Memory B cell (primary cell): ENCODE measurements around the gene FBXW10B.
"Not testable (repeated sequence)": the region's sequence is repeated elsewhere in the genome, so short reads cannot be mapped to it uniquely, and the experiment has no call there.

Source experiments
- ATAC-seq: fragments of 150-1000 bp; cut with Tn5 transposase; 2 replicates; pipeline ENCODE4 v1.10.0; 2021; ENCODE audit warnings: low read depth, mild to moderate bottlenecking, moderate library complexity
- DNase-seq, 2 donors: peaks; one replicate each; pipeline ENCODE4 v3.0.0; 2022; ENCODE audit warnings: low spot score in 2 of 2
- H3K27ac Mint-ChIP-seq: one replicate; pipeline ENCODE4 v1.8.0; 2022; ENCODE audit warnings: mild to moderate bottlenecking, moderate library complexity, mixed read lengths
- H3K27me3 Mint-ChIP-seq: one replicate; pipeline ENCODE4 v1.8.0; 2022; ENCODE audit warnings: mixed read lengths
- H3K36me3 Mint-ChIP-seq: one replicate; pipeline ENCODE4 v1.8.0; 2022; ENCODE audit warnings: mild to moderate bottlenecking, mixed read lengths
- H3K4me1 Mint-ChIP-seq: one replicate; pipeline ENCODE4 v1.8.0; 2022; ENCODE audit warnings: mixed read lengths
- H3K4me3 Mint-ChIP-seq: one replicate; pipeline ENCODE4 v1.8.0; 2022; ENCODE audit warnings: mild to moderate bottlenecking, moderate library complexity, mixed read lengths
- H3K9me3 Mint-ChIP-seq: one replicate; pipeline ENCODE4 v1.8.0; 2022; ENCODE audit warnings: mixed read lengths

Gene FBXW10B

DNA sequence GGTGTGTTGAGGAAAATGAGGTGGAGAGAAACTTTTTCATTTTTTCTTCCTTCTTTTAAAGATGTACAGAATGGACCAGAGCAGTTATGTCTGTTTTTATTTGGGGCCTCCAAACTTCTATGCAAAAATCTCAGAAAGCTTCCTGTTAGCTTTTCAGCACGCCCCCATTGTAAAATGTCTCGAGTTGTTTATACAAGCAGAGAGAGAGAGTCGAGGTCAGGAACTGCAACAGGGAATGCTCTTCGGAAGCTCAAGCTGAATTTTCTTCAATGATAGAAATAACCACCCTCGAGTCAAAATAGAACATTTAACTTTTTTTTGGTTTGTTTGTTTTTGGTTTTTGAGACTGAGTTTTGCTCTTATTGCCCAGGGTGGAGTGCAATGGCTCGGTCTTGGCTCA, 3.7 kb downstream of the FBXW10B start:
- not testable (repeated sequence) for H3K27ac Mint-ChIP-seq, DNase-seq, H3K36me3 Mint-ChIP-seq, H3K4me1 Mint-ChIP-seq, H3K4me3 Mint-ChIP-seq, H3K27me3 Mint-ChIP-seq, H3K9me3 Mint-ChIP-seq, ATAC-seq

- not testable (repeated sequence) for H3K27ac Mint-ChIP-seq, H3K4me1 Mint-ChIP-seq, H3K27me3 Mint-ChIP-seq, H3K9me3 Mint-ChIP-seq, H3K4me3 Mint-ChIP-seq, ATAC-seq, H3K36me3 Mint-ChIP-seq, DNase-seq
Observed at GRCh38 chr17:15613111-15613510, 6.4 kb downstream of the FBXW10B start.

DNA sequence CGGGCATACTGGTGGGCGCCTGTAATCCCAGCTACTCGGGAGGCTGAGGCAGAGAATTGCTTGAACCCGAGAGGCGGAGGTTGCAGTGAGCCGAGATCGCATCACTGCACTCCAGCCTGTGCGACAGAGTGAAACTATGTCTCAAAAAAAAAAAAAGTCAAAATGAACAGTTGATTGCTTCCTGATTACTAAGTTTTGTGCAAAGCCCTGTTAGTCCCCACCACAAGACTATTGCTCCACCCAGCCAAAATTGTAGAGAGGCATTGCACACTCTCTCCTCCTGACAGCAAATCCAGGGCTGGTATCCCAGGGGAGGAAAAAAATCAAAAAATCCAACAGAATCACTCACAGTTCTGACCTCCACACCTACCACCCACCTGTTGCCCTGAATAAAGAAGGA, 26.5 kb downstream of the FBXW10B start:
- H3K9me3 Mint-ChIP-seq, ATAC-seq, H3K4me3 Mint-ChIP-seq, H3K36me3 Mint-ChIP-seq, DNase-seq, H3K27ac Mint-ChIP-seq: not testable (repeated sequence)
- Mint-ChIP-seq H3K27me3 (peaks cover 18% of the 10 kb centered on the region), H3K4me1 (peaks cover 12% of the 10 kb centered on the region)

DNA sequence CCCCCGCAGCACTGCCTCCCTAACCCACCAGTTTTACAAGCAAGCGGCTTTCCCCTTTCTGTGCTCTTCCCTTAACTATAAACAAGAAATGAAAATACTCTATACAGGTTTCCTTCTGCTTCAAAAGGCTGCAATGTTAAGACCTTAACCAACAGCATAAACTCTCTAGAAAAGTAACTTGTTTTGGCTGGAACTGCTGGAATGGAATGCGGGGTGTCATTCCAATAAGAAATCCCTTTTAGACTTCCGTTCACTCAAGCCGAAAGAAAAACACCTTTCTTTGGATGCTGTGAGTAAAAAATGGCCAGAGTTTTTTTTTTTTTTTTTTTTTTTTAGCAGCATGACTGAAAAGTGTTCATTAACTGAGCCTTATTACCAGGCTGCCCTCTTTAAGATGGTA, 27.5 kb downstream of the FBXW10B start:
- H3K9me3 Mint-ChIP-seq = not testable (repeated sequence)

DNA sequence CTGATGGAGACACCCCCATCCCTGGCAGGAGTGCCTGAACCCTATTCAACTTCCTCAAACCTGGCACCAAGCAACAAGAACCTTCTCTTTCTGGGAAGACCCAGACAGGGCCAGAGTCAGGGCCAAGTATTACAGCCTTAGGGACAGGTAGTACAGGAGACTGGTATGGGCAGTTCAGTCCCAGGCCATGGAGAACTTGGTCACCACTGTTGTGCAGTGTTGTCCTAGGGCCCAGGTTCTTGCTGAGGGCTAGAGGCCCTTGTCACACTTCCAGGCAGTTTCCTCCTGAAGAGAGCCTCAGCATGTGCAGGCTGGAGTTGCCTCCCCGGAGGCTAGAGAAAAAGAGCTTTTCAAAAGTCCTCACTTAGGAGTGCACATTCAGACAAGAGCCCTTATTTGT, 28.7 kb downstream of the FBXW10B start:
- H3K27ac Mint-ChIP-seq, DNase-seq, ATAC-seq, H3K36me3 Mint-ChIP-seq, H3K9me3 Mint-ChIP-seq, H3K4me3 Mint-ChIP-seq: not testable (repeated sequence)
- H3K4me1 Mint-ChIP-seq = peaks cover 12% of the 10 kb centered on the region
- peaks cover 25% of the 10 kb centered on the region for H3K27me3 Mint-ChIP-seq

More for the DNA sequence above, 27.5 kb downstream of the FBXW10B start:
- H3K4me3 Mint-ChIP-seq, DNase-seq, H3K36me3 Mint-ChIP-seq, H3K27ac Mint-ChIP-seq, ATAC-seq: not testable (repeated sequence)
- H3K27me3 Mint-ChIP-seq = peaks cover 20% of the 10 kb centered on the region
- H3K4me1 Mint-ChIP-seq = peaks cover 12% of the 10 kb centered on the region

GRCh38 chr17:15589544-15590536, 29.7 kb downstream of the FBXW10B start:
- not testable (repeated sequence) for DNase-seq, H3K9me3 Mint-ChIP-seq, H3K36me3 Mint-ChIP-seq, H3K4me3 Mint-ChIP-seq, H3K27ac Mint-ChIP-seq
- Mint-ChIP-seq H3K4me1 (peaks cover 12% of the 10 kb centered on the region), H3K27me3 (peaks cover 25% of the 10 kb centered on the region)
- ATAC-seq = peak; percentile 66

- peak; percentile 34 for ATAC-seq
- H3K9me3 Mint-ChIP-seq, H3K27ac Mint-ChIP-seq, DNase-seq, H3K36me3 Mint-ChIP-seq, H3K4me3 Mint-ChIP-seq: not testable (repeated sequence)
- peaks cover 22% of the 10 kb centered on the region for H3K27me3 Mint-ChIP-seq
- peaks cover 10% of the 10 kb centered on the region for H3K4me1 Mint-ChIP-seq
Observed at GRCh38 chr17:15588017-15588416, 31.5 kb downstream of the FBXW10B start.

DNA sequence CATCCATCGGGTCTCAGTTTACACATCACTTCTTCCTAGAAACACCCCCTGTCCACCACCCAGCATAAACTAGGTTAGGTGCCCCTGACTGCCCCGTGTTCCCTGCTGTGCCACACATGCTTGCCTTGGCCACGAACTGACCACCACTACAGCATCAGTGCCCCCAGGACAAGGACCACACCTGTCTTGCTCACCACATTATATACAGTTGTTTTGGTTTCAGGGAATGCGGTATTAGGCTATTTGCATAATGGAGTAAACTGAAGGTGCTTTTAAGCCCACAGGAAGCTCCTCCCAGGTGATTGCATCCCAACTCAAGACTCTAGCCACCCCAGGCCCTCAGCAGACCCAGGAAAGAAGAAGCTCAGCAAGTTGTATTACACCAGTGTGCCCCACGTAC, 36.2 kb downstream of the FBXW10B start:
- H3K9me3 Mint-ChIP-seq, H3K27ac Mint-ChIP-seq, H3K4me1 Mint-ChIP-seq, ATAC-seq, H3K4me3 Mint-ChIP-seq, H3K36me3 Mint-ChIP-seq, DNase-seq: not testable (repeated sequence)
- peaks cover 17% of the 10 kb centered on the region for H3K27me3 Mint-ChIP-seq

DNA sequence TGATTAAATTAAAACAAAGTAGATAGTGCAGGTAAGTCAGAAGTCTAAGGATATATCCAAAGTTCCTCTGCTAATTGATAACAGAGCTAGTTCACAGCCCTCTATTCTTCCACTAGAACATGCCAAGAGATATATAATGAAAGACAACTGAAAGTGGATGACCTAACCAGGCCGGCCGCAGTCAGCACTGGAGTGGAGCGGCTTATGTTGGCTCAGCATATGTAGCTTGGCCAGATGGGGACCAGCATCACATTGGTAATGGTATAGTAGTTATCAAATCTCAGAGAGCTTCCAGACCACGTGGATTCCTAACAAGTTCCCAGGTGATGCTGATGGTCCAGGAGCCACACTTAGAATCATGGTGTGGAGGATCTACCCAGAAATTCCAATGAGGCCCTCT, 38.0 kb downstream of the FBXW10B start:
- not testable (repeated sequence) for H3K36me3 Mint-ChIP-seq, H3K4me1 Mint-ChIP-seq, H3K4me3 Mint-ChIP-seq, H3K9me3 Mint-ChIP-seq, DNase-seq, H3K27me3 Mint-ChIP-seq, ATAC-seq, H3K27ac Mint-ChIP-seq

DNA sequence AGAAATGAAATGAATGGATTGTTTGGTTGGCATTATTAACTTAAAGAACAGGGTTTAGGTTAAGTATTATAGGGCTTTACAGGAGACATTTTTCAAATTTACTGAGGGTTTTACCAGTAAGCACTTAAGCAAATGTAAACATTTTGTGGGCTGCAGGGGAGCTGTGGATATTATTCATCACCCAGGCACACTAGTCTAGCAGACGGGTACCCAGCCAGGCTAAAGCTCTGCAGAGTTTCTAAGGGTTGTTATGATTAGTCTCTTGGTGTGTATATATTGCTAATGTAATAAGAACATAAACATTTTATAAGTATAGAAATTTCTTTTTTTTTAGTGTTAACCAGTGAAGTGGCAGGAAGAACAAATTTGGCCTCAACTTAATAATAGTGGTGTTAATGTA, 42.7 kb downstream of the FBXW10B start:
- H3K27ac Mint-ChIP-seq, ATAC-seq, H3K4me3 Mint-ChIP-seq, DNase-seq, H3K4me1 Mint-ChIP-seq, H3K9me3 Mint-ChIP-seq, H3K36me3 Mint-ChIP-seq: not testable (repeated sequence)
- peaks cover 12% of the 10 kb centered on the region for H3K27me3 Mint-ChIP-seq

- peaks cover 16% of the 10 kb centered on the region for H3K27me3 Mint-ChIP-seq
- not testable (repeated sequence) for H3K27ac Mint-ChIP-seq, H3K4me3 Mint-ChIP-seq, DNase-seq, H3K9me3 Mint-ChIP-seq, ATAC-seq, H3K4me1 Mint-ChIP-seq, H3K36me3 Mint-ChIP-seq
Observed at GRCh38 chr17:15574660-15575059, 44.8 kb downstream of the FBXW10B start.

DNA sequence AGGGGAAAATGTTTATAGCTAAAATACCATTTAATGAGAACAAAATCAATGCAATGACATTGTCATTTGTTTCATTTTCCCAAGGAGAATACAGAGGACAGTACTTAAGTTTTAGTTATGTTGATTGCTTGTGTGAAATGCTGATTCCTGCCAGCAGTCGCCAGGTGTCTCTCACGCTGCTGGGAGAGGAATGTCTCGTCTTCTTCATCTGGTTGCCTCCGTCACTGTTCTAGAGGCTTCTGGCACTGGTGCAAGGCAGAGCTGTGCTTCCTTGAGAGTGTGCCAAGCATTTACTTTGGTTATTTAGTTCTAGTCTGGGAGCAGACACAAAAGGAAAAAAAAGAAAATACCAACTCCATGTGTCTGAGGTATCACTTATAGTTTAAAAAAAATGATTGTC, 45.6 kb downstream of the FBXW10B start:
- ATAC-seq, H3K4me1 Mint-ChIP-seq: not testable (repeated sequence)
- H3K27me3 Mint-ChIP-seq = peaks cover 14% of the 10 kb centered on the region

More for the DNA sequence above, 45.6 kb downstream of the FBXW10B start:
- H3K9me3 Mint-ChIP-seq, DNase-seq, H3K36me3 Mint-ChIP-seq, H3K4me3 Mint-ChIP-seq, H3K27ac Mint-ChIP-seq: not testable (repeated sequence)
